HCT116 (cell line): ENCODE data around the gene KIAA1755. TPM values are rescaled to one million over a fixed set of nuclear protein-coding genes. Genes with fewer than 3 reads are reported as not detected.

Experiments
- ATAC-seq: fragments of 200-7000 bp; cut with Tn5 transposase; 2 replicates; pipeline ENCODE4 v1.9.1; 2020; ENCODE audit warnings: mild to moderate bottlenecking, moderate library complexity
- BruUV-seq: library from RNA; stranded (reverse); fragments of 400-500 nt; replicated peaks from 2 replicates; lab custom pipeline; 2021; lab: Mats Ljungman, UMichigan
- CTCF ChIA-PET: fragments of 300-600 bp; sonication (Branson Sonifier 250); formaldehyde crosslinking; loops from one replicate; lab custom pipeline; 2021; ENCODE audit warnings: antibody characterized with exemption; lab: Charles Lee
- POLR2A ChIA-PET: fragments of 300-600, 350-600 bp; sonication (Branson Sonifier 250); formaldehyde crosslinking; loops from one replicate; lab custom pipeline; 2021; ENCODE audit warnings: antibody characterized with exemption; lab: Charles Lee
- RAD21 ChIA-PET, 2 experiments: fragments of 300-600 bp; sonication (Branson Sonifier 250); formaldehyde crosslinking; loops; one replicate each; lab custom pipeline; 2023; ENCODE audit warnings: low total read pairs in 2 of 2; ENCODE audit not compliant: uncharacterized antibody in 2 of 2, unreplicated experiment in 2 of 2, low non-redundant PET in 1 of 2; lab: Charles Lee
- DNase-seq: peaks from one replicate; pipeline ENCODE4 v3.0.0-alpha.2; 2010; ENCODE audit warnings: low read depth, low spot score
- H2AFZ ChIP-seq: fragments of 200-600 bp; shearing (Covaris generic), sonication (generic); 2 replicates; pipeline ENCODE4 v1.6.1; 2017; ENCODE audit warnings: low read depth, mixed run types, mixed read lengths, antibody characterized with exemption, low read length; ENCODE audit not compliant: poor library complexity, severe bottlenecking
- H3K27ac ChIP-seq: 2 replicates; pipeline ENCODE4 v1.5.1; 2012; ENCODE audit warnings: low read depth, low read length
- H3K27me3 ChIP-seq: fragments of 200-600 bp; sonication (generic); 2 replicates; pipeline ENCODE4 v1.6.1; 2016; ENCODE audit warnings: mixed run types, low read length, mixed read lengths; ENCODE audit not compliant: insufficient read depth
- H3K36me3 ChIP-seq, 2 experiments: fragments of 200-500 bp in 1 of 2; fragments of 200-600 bp in 1 of 2; sonication (Bioruptor generic) in 1 of 2; sonication (generic) in 1 of 2; 2 replicates each; pipeline versions ENCODE4 v1.5.1 to v1.6.1; 2014 to 2016; ENCODE audit warnings: low read length in 2 of 2, inconsistent platforms in 1 of 2, mixed read lengths in 1 of 2, mixed run types in 1 of 2; ENCODE audit not compliant: insufficient read depth in 2 of 2, control insufficient read depth in 1 of 2
- H3K4me1 ChIP-seq, 2 experiments: fragments of 200-600 bp in 1 of 2; sonication (generic) in 1 of 2; 2 replicates each; pipeline versions ENCODE4 v1.5.1 to v1.6.1; 2012 to 2017; ENCODE audit warnings: low read length in 2 of 2, inconsistent platforms in 1 of 2, mild to moderate bottlenecking in 1 of 2, mixed read lengths in 1 of 2, mixed run types in 1 of 2, moderate library complexity in 1 of 2; ENCODE audit not compliant: insufficient read depth in 2 of 2, control insufficient read depth in 1 of 2
- H3K4me2 ChIP-seq: fragments of 200-600 bp; sonication (generic); 2 replicates; pipeline ENCODE4 v1.6.1; 2017; ENCODE audit warnings: mixed run types, low read length, mixed read lengths
- H3K4me3 ChIP-seq, 2 experiments: fragments of 200-600 bp in 1 of 2; sonication (generic) in 1 of 2; replicated peaks in 1 of 2; 2 replicates each; pipeline ENCODE4 v1.5.1; 2011 to 2016; ENCODE audit warnings: low read length in 2 of 2, control low read depth in 1 of 2, low read depth in 1 of 2, mild to moderate bottlenecking in 1 of 2, mixed read lengths in 1 of 2, mixed run types in 1 of 2
- H3K79me2 ChIP-seq: fragments of 200-600 bp; sonication (generic); 2 replicates; pipeline ENCODE4 v1.6.1; 2017; ENCODE audit warnings: mild to moderate bottlenecking, mixed run types, low read length, moderate library complexity, mixed read lengths; ENCODE audit not compliant: insufficient read depth
- H3K9ac ChIP-seq: fragments of 200-600 bp; sonication (generic); 2 replicates; pipeline ENCODE4 v1.6.1; 2016; ENCODE audit warnings: low read length, mixed read lengths
- H3K9me2 ChIP-seq: fragments of 200-600 bp; sonication (generic), shearing (Covaris generic); 2 replicates; pipeline ENCODE4 v1.6.1; 2017; ENCODE audit warnings: mixed run types, mild to moderate bottlenecking, moderate library complexity; ENCODE audit not compliant: insufficient read depth
- H3K9me3 ChIP-seq, 2 experiments: fragments of 200-500 bp in 1 of 2; fragments of 200-600 bp in 1 of 2; sonication (Bioruptor generic) in 1 of 2; sonication (generic) in 1 of 2; 2 replicates each; pipeline ENCODE4 v1.6.1; 2014 to 2017; ENCODE audit warnings: low read length in 2 of 2, mixed read lengths in 2 of 2, inconsistent platforms in 1 of 2, low read depth in 1 of 2, mild to moderate bottlenecking in 1 of 2, mixed run types in 1 of 2, moderate library complexity in 1 of 2; ENCODE audit not compliant: control insufficient read depth in 1 of 2, insufficient read depth in 1 of 2
- H4K20me1 ChIP-seq: fragments of 200-600 bp; sonication (generic), shearing (Covaris generic); 2 replicates; pipeline ENCODE4 v1.6.1; 2017; ENCODE audit warnings: mixed run types, mild to moderate bottlenecking, moderate library complexity; ENCODE audit not compliant: insufficient read depth
- CBX3 ChIP-seq: IDR thresholded peaks from 2 replicates; pipeline ENCODE4 v1.6.1; 2012; ENCODE audit warnings: low read depth
- ELF1 ChIP-seq: IDR thresholded peaks from 2 replicates; pipeline ENCODE4 v1.6.1; 2012; ENCODE audit warnings: low read depth, borderline replicate concordance
- EZH2 ChIP-seq: fragments of 200-600 bp; sonication (generic); IDR thresholded peaks from 2 replicates; pipeline ENCODE4 v1.6.1; 2017; ENCODE audit warnings: antibody characterized with exemption, mixed run types
- EZH2phosphoT487 ChIP-seq: fragments of 200-600 bp; IDR thresholded peaks from 2 replicates; pipeline ENCODE4 v1.6.1; 2018; ENCODE audit warnings: antibody characterized with exemption, borderline replicate concordance
- FOSL1 ChIP-seq: IDR thresholded peaks from 2 replicates; pipeline ENCODE4 v1.6.1; 2012; ENCODE audit warnings: low read depth
- JUND ChIP-seq: IDR thresholded peaks from 2 replicates; pipeline ENCODE4 v1.6.1; 2012
- RAD21 ChIP-seq: IDR thresholded peaks from 2 replicates; pipeline ENCODE4 v1.6.1; 2012; ENCODE audit warnings: low read depth, mild to moderate bottlenecking
- YY1 ChIP-seq: IDR thresholded peaks from 2 replicates; pipeline ENCODE4 v1.6.1; 2011; ENCODE audit warnings: low read length, low read depth, moderate library complexity, mild to moderate bottlenecking; ENCODE audit not compliant: insufficient replicate concordance; ENCODE audit errors: extremely low read depth
- ZNF274 ChIP-seq: fragments of 200-500 bp; sonication (Bioruptor generic); IDR thresholded peaks from 2 replicates; pipeline ENCODE4 v1.6.1; 2014; ENCODE audit warnings: mild to moderate bottlenecking, low read depth, low read length, inconsistent platforms
- intact Hi-C: fragments of 100-400 bp; cut with micrococcal nuclease; formaldehyde crosslinking; loops from 2 replicates; pipeline ENCODE4 v1.10.0; 2022
- total RNA-seq: library from RNA; stranded (reverse); gene quantifications from one replicate; pipeline ENCODE4 v1.2.1, GENCODE V29; 2021; ENCODE audit not compliant: unreplicated experiment
- TF ChIP-seq, protein P1 (sequence below): IDR thresholded peaks from 2 replicates; pipeline ENCODE4 v1.6.1; 2012
- TF ChIP-seq, protein P2 (sequence below): IDR thresholded peaks from 2 replicates; pipeline ENCODE4 v1.6.1; 2012
- TF ChIP-seq, protein P3 (sequence below): IDR thresholded peaks from 2 replicates; pipeline ENCODE4 v1.6.1; 2011; ENCODE audit warnings: mild to moderate bottlenecking, low read length, moderate library complexity; ENCODE audit not compliant: insufficient replicate concordance; ENCODE audit errors: extremely low read depth
- TF ChIP-seq, protein P4 (sequence below): IDR thresholded peaks from 2 replicates; pipeline ENCODE4 v1.6.1; 2012; ENCODE audit warnings: low read depth

The KIAA1755 gene
- total RNA-seq, 1 experiment from 2014 or later = not detected

DNA sequence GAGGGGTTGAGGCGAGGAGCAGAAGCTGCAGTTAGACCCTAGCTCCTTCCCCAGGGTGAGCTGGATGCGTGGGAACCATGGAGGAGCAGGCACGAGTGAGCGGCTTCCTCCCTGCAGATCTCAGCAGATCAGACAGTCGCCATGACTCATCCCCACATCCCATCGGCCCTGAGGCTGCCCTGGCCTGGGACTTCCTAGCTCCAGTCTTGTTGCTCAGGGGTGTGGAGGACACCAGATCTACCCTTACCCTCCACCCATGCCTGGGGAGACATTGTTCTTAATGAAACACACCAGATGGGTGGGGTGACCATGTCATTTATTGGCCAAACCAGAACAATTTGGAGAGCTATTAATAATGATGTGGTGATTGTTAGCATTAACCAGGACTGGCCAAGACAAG, 59.2 kb downstream of the KIAA1755 start:
- TF ChIP-seq EZH2phosphoT487 (no peak), FOSL1 (peak; percentile 45; the same call in 1 of the 2 replicates)
- TF ChIP-seq, protein P1, sequence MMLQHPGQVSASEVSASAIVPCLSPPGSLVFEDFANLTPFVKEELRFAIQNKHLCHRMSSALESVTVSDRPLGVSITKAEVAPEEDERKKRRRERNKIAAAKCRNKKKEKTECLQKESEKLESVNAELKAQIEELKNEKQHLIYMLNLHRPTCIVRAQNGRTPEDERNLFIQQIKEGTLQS = no peak
- Histone ChIP-seq H3K4me2 (peak overlapping the region; percentile 34), H4K20me1 (no peaks in the 10 kb centered on the region), H3K79me2 (no peaks in the 10 kb centered on the region), H3K36me3 (no peaks in the 10 kb centered on the region), H3K9ac (no peak overlapping the region), H2AFZ (no peak overlapping the region), H3K9me3 (no peaks in the 10 kb centered on the region), H3K4me1 (peaks cover 0 to 13% of the 10 kb centered on the region in 2 experiments; a peak in 2 of 4 replicates), H3K9me2 (no peaks in the 10 kb centered on the region), H3K27ac (no peak overlapping the region), H3K27me3 (no peaks in the 10 kb centered on the region), H3K4me3 (no peak overlapping the region)
- intact Hi-C loops = no loop called here
- ChIA-PET RAD21 (no interaction called here), CTCF (interaction anchor here (4.6 kb wide), 1 partner anchor 20 kb away, joined by 15 read pairs; no protein-coding TSS in a partner anchor), POLR2A (interaction anchor here (0.6 kb wide), 1 partner anchor 163 kb away, joined by 3 read pairs; no protein-coding TSS in a partner anchor)
- BruUV-seq = no TSS peak
- peak; percentile 80 for ATAC-seq
- no peak for DNase-seq

DNA sequence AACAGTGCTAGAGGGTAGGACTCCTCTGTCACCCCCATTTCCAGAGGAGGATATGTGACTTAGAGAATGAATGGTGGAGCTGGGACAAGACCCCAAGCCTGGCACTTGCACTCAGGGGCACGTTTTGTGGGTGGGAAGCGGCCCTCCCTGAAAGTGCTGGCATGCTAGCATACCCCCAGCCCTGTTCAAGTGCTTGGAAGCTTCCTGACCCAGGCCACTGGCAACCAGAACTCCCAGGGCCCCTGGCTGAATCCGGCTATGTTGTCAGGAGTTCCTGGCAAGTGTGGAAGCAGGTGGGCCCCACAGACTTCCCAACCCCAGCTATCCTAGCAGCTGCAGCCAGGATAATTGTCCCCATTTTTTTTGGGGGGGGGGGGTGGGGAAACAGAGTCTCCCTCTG, 59.9 kb downstream of the KIAA1755 start:
- no peak overlapping the region; the same call in 1 of the 2 replicates for H3K4me2 ChIP-seq
- intact Hi-C loops = no loop called here
- no peak overlapping the region for H3K9ac ChIP-seq
- H2AFZ ChIP-seq = no peak overlapping the region
- no peaks in the 10 kb centered on the region for H3K9me3 ChIP-seq
- CTCF ChIA-PET = interaction anchor here (4.6 kb wide), 1 partner anchor 21 kb away, joined by 15 read pairs; no protein-coding TSS in a partner anchor
- H3K36me3 ChIP-seq = no peaks in the 10 kb centered on the region
- no peak overlapping the region for H3K27ac ChIP-seq
- RAD21 ChIA-PET = no interaction called here
- POLR2A ChIA-PET = interaction anchor here (0.6 kb wide), 1 partner anchor 163 kb away, joined by 3 read pairs; no protein-coding TSS in a partner anchor
- H3K4me1 ChIP-seq = peaks cover 0 to 13% of the 10 kb centered on the region in 2 experiments; a peak in 2 of 4 replicates
- ATAC-seq (no peak), DNase-seq (no peak)
- no peak overlapping the region for H3K4me3 ChIP-seq
- BruUV-seq = no TSS peak
- H3K79me2 ChIP-seq = no peaks in the 10 kb centered on the region
- no peaks in the 10 kb centered on the region for H4K20me1 ChIP-seq
- no peaks in the 10 kb centered on the region for H3K9me2 ChIP-seq
- H3K27me3 ChIP-seq = no peaks in the 10 kb centered on the region
- TF ChIP-seq EZH2 (no peak), FOSL1 (no peak), RAD21 (no peak), ELF1 (no peak), ZNF274 (no peak), JUND (no peak), YY1 (no peak), CBX3 (no peak)
- TF ChIP-seq, protein P2, sequence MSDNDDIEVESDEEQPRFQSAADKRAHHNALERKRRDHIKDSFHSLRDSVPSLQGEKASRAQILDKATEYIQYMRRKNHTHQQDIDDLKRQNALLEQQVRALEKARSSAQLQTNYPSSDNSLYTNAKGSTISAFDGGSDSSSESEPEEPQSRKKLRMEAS = no peak
- TF ChIP-seq, protein P1 = no peak
- TF ChIP-seq, protein P3, sequence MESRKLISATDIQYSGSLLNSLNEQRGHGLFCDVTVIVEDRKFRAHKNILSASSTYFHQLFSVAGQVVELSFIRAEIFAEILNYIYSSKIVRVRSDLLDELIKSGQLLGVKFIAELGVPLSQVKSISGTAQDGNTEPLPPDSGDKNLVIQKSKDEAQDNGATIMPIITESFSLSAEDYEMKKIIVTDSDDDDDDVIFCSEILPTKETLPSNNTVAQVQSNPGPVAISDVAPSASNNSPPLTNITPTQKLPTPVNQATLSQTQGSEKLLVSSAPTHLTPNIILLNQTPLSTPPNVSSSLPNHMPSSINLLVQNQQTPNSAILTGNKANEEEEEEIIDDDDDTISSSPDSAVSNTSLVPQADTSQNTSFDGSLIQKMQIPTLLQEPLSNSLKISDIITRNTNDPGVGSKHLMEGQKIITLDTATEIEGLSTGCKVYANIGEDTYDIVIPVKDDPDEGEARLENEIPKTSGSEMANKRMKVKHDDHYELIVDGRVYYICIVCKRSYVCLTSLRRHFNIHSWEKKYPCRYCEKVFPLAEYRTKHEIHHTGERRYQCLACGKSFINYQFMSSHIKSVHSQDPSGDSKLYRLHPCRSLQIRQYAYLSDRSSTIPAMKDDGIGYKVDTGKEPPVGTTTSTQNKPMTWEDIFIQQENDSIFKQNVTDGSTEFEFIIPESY = no peak
- TF ChIP-seq, protein P4, sequence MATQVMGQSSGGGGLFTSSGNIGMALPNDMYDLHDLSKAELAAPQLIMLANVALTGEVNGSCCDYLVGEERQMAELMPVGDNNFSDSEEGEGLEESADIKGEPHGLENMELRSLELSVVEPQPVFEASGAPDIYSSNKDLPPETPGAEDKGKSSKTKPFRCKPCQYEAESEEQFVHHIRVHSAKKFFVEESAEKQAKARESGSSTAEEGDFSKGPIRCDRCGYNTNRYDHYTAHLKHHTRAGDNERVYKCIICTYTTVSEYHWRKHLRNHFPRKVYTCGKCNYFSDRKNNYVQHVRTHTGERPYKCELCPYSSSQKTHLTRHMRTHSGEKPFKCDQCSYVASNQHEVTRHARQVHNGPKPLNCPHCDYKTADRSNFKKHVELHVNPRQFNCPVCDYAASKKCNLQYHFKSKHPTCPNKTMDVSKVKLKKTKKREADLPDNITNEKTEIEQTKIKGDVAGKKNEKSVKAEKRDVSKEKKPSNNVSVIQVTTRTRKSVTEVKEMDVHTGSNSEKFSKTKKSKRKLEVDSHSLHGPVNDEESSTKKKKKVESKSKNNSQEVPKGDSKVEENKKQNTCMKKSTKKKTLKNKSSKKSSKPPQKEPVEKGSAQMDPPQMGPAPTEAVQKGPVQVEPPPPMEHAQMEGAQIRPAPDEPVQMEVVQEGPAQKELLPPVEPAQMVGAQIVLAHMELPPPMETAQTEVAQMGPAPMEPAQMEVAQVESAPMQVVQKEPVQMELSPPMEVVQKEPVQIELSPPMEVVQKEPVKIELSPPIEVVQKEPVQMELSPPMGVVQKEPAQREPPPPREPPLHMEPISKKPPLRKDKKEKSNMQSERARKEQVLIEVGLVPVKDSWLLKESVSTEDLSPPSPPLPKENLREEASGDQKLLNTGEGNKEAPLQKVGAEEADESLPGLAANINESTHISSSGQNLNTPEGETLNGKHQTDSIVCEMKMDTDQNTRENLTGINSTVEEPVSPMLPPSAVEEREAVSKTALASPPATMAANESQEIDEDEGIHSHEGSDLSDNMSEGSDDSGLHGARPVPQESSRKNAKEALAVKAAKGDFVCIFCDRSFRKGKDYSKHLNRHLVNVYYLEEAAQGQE = no peak
